H9 (cell line): ENCODE results near the gene SLC7A14. TPM values are rescaled to one million over a fixed set of nuclear protein-coding genes. Genes with fewer than 3 reads are reported as not detected.

Experiments
- DNase-seq: peaks from one replicate; pipeline ENCODE4 v3.0.0-alpha.2; 2017
- H2AFZ ChIP-seq: one replicate; pipeline ENCODE4 v1.6.1; 2013; ENCODE audit warnings: mild to moderate bottlenecking, low read length, control low read depth, moderate library complexity
- H2AK5ac ChIP-seq: 2 replicates; pipeline ENCODE4 v1.6.1; 2013; ENCODE audit warnings: low read length, control low read depth, mixed read lengths; ENCODE audit not compliant: insufficient read length
- H2BK120ac ChIP-seq: one replicate; pipeline ENCODE4 v1.6.1; 2013; ENCODE audit warnings: low read depth, mild to moderate bottlenecking, low read length, control low read depth, inconsistent platforms; ENCODE audit not compliant: poor library complexity, severe bottlenecking
- H2BK12ac ChIP-seq: 2 replicates; pipeline ENCODE4 v1.6.1; 2013; ENCODE audit warnings: low read length, control low read depth, mixed read lengths, low read depth; ENCODE audit not compliant: insufficient read length
- H2BK15ac ChIP-seq: 2 replicates; pipeline ENCODE4 v1.6.1; 2013; ENCODE audit warnings: low read depth, low read length, control low read depth
- H2BK20ac ChIP-seq: one replicate; pipeline ENCODE4 v1.6.1; 2013; ENCODE audit warnings: low read depth, mild to moderate bottlenecking, low read length, control low read depth, inconsistent platforms; ENCODE audit not compliant: poor library complexity, severe bottlenecking
- H2BK5ac ChIP-seq: 2 replicates; pipeline ENCODE4 v1.6.1; 2013; ENCODE audit warnings: low read length, control low read depth, mixed read lengths; ENCODE audit not compliant: insufficient read length
- H3K14ac ChIP-seq: 2 replicates; pipeline ENCODE4 v1.6.1; 2013; ENCODE audit warnings: low read length, control low read depth; ENCODE audit not compliant: insufficient read depth
- H3K18ac ChIP-seq: 2 replicates; pipeline ENCODE4 v1.6.1; 2013; ENCODE audit warnings: low read depth, mild to moderate bottlenecking, mixed read lengths, low read length, control low read depth; ENCODE audit not compliant: insufficient read length
- H3K23ac ChIP-seq: 2 replicates; pipeline ENCODE4 v1.6.1; 2013; ENCODE audit warnings: low read length, control low read depth, mixed read lengths, low read depth; ENCODE audit not compliant: insufficient read length
- H3K23me2 ChIP-seq: 2 replicates; pipeline ENCODE4 v1.6.1; 2013; ENCODE audit warnings: low read depth, mild to moderate bottlenecking, mixed read lengths, low read length, control low read depth; ENCODE audit not compliant: insufficient read length, poor library complexity, severe bottlenecking
- H3K27ac ChIP-seq: 2 replicates; pipeline ENCODE4 v1.5.1; 2013; ENCODE audit warnings: low read length, control low read depth, mixed read lengths, low read depth; ENCODE audit not compliant: insufficient read length
- H3K27me3 ChIP-seq: 2 replicates; pipeline ENCODE4 v1.6.1; 2013; ENCODE audit warnings: low read length, control low read depth, inconsistent platforms; ENCODE audit not compliant: insufficient read depth
- H3K4ac ChIP-seq: 2 replicates; pipeline ENCODE4 v1.6.1; 2013; ENCODE audit warnings: low read depth, mild to moderate bottlenecking, control low read depth, inconsistent platforms, low read length, moderate library complexity
- H3K4me1 ChIP-seq: 2 replicates; pipeline ENCODE4 v1.6.1; 2013; ENCODE audit warnings: low read length, control low read depth, inconsistent platforms; ENCODE audit not compliant: insufficient read depth
- H3K4me2 ChIP-seq: 2 replicates; pipeline ENCODE4 v1.6.1; 2013; ENCODE audit warnings: low read length, control low read depth, mixed read lengths; ENCODE audit not compliant: insufficient read length, insufficient read depth
- H3K56ac ChIP-seq: 2 replicates; pipeline ENCODE4 v1.6.1; 2013; ENCODE audit warnings: low read depth, mild to moderate bottlenecking, mixed read lengths, low read length, control low read depth; ENCODE audit not compliant: insufficient read length
- H3K79me1 ChIP-seq: 2 replicates; pipeline ENCODE4 v1.6.1; 2013; ENCODE audit warnings: low read depth, mild to moderate bottlenecking, moderate library complexity, low read length, control low read depth, inconsistent platforms; ENCODE audit not compliant: insufficient read depth, poor library complexity, severe bottlenecking
- H3K79me2 ChIP-seq: 2 replicates; pipeline ENCODE4 v1.6.1; 2013; ENCODE audit warnings: low read length, control low read depth, inconsistent platforms; ENCODE audit not compliant: insufficient read depth
- H3K9ac ChIP-seq: 2 replicates; pipeline ENCODE4 v1.6.1; 2013; ENCODE audit warnings: low read length, control low read depth, mixed read lengths; ENCODE audit not compliant: insufficient read length; ENCODE audit errors: extremely low read depth
- H3K9me3 ChIP-seq: one replicate; pipeline ENCODE4 v1.6.1; 2013; ENCODE audit warnings: low read depth, low read length, inconsistent platforms; ENCODE audit not compliant: control insufficient read depth
- H3T11ph ChIP-seq: one replicate; pipeline ENCODE4 v1.6.1; 2013; ENCODE audit warnings: mild to moderate bottlenecking, low read length, control low read depth, inconsistent platforms
- H4K20me1 ChIP-seq: one replicate; pipeline ENCODE4 v1.6.1; 2013; ENCODE audit not compliant: control insufficient read depth, insufficient read length, insufficient read depth
- H4K5ac ChIP-seq: 2 replicates; pipeline ENCODE4 v1.6.1; 2013; ENCODE audit warnings: low read depth, mild to moderate bottlenecking, mixed read lengths, low read length, control low read depth; ENCODE audit not compliant: insufficient read length
- H4K8ac ChIP-seq: replicated peaks from 2 replicates; pipeline ENCODE4 v1.6.1; 2013; ENCODE audit warnings: low read length, control low read depth, mixed read lengths, low read depth; ENCODE audit not compliant: insufficient read length
- H4K91ac ChIP-seq: 2 replicates; pipeline ENCODE4 v1.6.1; 2013; ENCODE audit warnings: low read depth, mild to moderate bottlenecking, moderate library complexity, mixed read lengths, low read length, control low read depth; ENCODE audit not compliant: insufficient read length
- H3K27ac Mint-ChIP-seq, 3 experiments: 2 replicates in 2 of 3; 3 replicates in 1 of 3; pipeline ENCODE4 v1.8.0; 2020 to 2021; ENCODE audit warnings: mixed read lengths in 3 of 3, mild to moderate bottlenecking in 1 of 3, moderate library complexity in 1 of 3
- H3K27me3 Mint-ChIP-seq: 2 replicates; pipeline ENCODE4 v1.8.0; 2021; ENCODE audit warnings: low read depth, mild to moderate bottlenecking, moderate library complexity, mixed read lengths
- H3K36me3 Mint-ChIP-seq, 3 experiments: 2 replicates in 2 of 3; 3 replicates in 1 of 3; pipeline ENCODE4 v1.8.0; 2020 to 2021; ENCODE audit warnings: low read depth in 3 of 3, mixed read lengths in 3 of 3; ENCODE audit not compliant: insufficient read depth in 1 of 3
- H3K4me1 Mint-ChIP-seq, 2 experiments: 2 replicates each; pipeline ENCODE4 v1.8.0; 2020; ENCODE audit warnings: mixed read lengths in 2 of 2
- H3K4me3 Mint-ChIP-seq, 2 experiments: 2 replicates in 1 of 2; 3 replicates in 1 of 2; pipeline ENCODE4 v1.8.0; 2020 to 2021; ENCODE audit warnings: mild to moderate bottlenecking in 2 of 2, mixed read lengths in 2 of 2, moderate library complexity in 1 of 2
- H3K9me3 Mint-ChIP-seq, 2 experiments: 2 replicates in 1 of 2; 3 replicates in 1 of 2; pipeline ENCODE4 v1.8.0; 2020; ENCODE audit warnings: mild to moderate bottlenecking in 2 of 2, mixed read lengths in 2 of 2, moderate library complexity in 1 of 2
- WGBS: extraction: QIAGEN DNeasy Blood & Tissue Kit; methylation state at CpG from one replicate; pipeline ENCODE4 v1.1.7; 2013; ENCODE audit warnings: missing lambda C conversion rate, low lambda C conversion rate, mixed read lengths; ENCODE audit not compliant: insufficient read length; ENCODE audit errors: extremely low coverage; 5-methylcytosine and 5-hydroxymethylcytosine counted together
- total RNA-seq: library from RNA; stranded (reverse); gene quantifications from 2 replicates; pipeline ENCODE4 v1.2.1, GENCODE V29; 2021
- TF ChIP-seq, protein P1 (sequence below): fragments of 200-600 bp; sonication (generic); conservative IDR thresholded peaks from 3 replicates; pipeline ENCODE4 v1.8.0; 2021; ENCODE audit warnings: antibody characterized with exemption, mild to moderate bottlenecking

The SLC7A14 gene
- total RNA-seq, 1 experiment from 2014 or later: 0.42 TPM

- no peak overlapping the region for H3K27ac ChIP-seq
- H2AK5ac ChIP-seq: no peak overlapping the region
- H4K8ac ChIP-seq: no peak overlapping the region
- no peak overlapping the region for H3K23ac ChIP-seq
- Mint-ChIP-seq H3K4me1 (peaks cover 4 to 7% of the 10 kb centered on the region in 2 experiments; a peak in 3 of 4 replicates), H3K4me3 (no peak overlapping the region), H3K9me3 (no peaks in the 10 kb centered on the region), H3K27me3 (no peaks in the 10 kb centered on the region), H3K27ac (no peak overlapping the region), H3K36me3 (no peaks in the 10 kb centered on the region)
- H3K18ac ChIP-seq: no peak overlapping the region
- no peaks in the 10 kb centered on the region for H3K9me3 ChIP-seq
- H2BK120ac ChIP-seq: no peak overlapping the region
- no peak overlapping the region for H3K4ac ChIP-seq
- H3K79me1 ChIP-seq: no peaks in the 10 kb centered on the region
- no peak overlapping the region for H3K9ac ChIP-seq
- H3K4me1 ChIP-seq: no peaks in the 10 kb centered on the region
- H3K27me3 ChIP-seq: no peaks in the 10 kb centered on the region
- H2BK20ac ChIP-seq: no peak overlapping the region
- no peak overlapping the region for H2BK15ac ChIP-seq
- no peak overlapping the region for H2BK5ac ChIP-seq
- H3K14ac ChIP-seq: no peak overlapping the region
- no CpG with 5 or more reads among the region's 1 CpG for WGBS
- H4K5ac ChIP-seq: no peak overlapping the region
- no peaks in the 10 kb centered on the region for H3K79me2 ChIP-seq
- no peak overlapping the region for H3K56ac ChIP-seq
- no peak overlapping the region for H3T11ph ChIP-seq
- H4K20me1 ChIP-seq: no peaks in the 10 kb centered on the region
- no peaks in the 10 kb centered on the region for H3K23me2 ChIP-seq
- H2AFZ ChIP-seq: no peak overlapping the region
- TF ChIP-seq, protein P1, sequence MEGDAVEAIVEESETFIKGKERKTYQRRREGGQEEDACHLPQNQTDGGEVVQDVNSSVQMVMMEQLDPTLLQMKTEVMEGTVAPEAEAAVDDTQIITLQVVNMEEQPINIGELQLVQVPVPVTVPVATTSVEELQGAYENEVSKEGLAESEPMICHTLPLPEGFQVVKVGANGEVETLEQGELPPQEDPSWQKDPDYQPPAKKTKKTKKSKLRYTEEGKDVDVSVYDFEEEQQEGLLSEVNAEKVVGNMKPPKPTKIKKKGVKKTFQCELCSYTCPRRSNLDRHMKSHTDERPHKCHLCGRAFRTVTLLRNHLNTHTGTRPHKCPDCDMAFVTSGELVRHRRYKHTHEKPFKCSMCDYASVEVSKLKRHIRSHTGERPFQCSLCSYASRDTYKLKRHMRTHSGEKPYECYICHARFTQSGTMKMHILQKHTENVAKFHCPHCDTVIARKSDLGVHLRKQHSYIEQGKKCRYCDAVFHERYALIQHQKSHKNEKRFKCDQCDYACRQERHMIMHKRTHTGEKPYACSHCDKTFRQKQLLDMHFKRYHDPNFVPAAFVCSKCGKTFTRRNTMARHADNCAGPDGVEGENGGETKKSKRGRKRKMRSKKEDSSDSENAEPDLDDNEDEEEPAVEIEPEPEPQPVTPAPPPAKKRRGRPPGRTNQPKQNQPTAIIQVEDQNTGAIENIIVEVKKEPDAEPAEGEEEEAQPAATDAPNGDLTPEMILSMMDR: no peak
- no peak overlapping the region for H4K91ac ChIP-seq
- no peak overlapping the region for H3K4me2 ChIP-seq
- DNase-seq: no peak
- no peak overlapping the region for H2BK12ac ChIP-seq
Observed at GRCh38 chr3:170562080-170562479, 23.8 kb downstream of the SLC7A14 start.
